Gastroesophageal sphincter (tissue), 3 donors: ENCODE results near the gene PPM1M.

Source experiments
- CTCF ChIP-seq, 4 experiments: fragments of 200-600 bp in 2 of 4; fragments of 450-650 bp in 2 of 4; sonication (generic) in 1 of 4; IDR thresholded peaks; one replicate each; pipeline ENCODE4 v1.5.1; 2017 to 2019; ENCODE audit warnings: antibody characterized with exemption in 4 of 4, mild to moderate bottlenecking in 2 of 4, moderate library complexity in 2 of 4
- EP300 ChIP-seq: sonication (generic); formaldehyde crosslinking; IDR thresholded peaks from one replicate; pipeline ENCODE4 v1.6.1; 2017; ENCODE audit warnings: antibody characterized with exemption, mild to moderate bottlenecking

- TF ChIP-seq CTCF (IDR thresholded peaks at IDR 0.05) (no peak), EP300 (no peak)
Observed at GRCh38 chr3:52221141-52221562, 24.4 kb upstream of the PPM1M start.
